AG09319 (cell line): ENCODE measurements around the gene PEX14.
"Not testable (repeated sequence)": the region's sequence is repeated elsewhere in the genome, so short reads cannot be mapped to it uniquely, and the experiment has no call there.

Source experiments
- DNase-seq: peaks from one replicate; pipeline ENCODE4 v3.0.0-alpha.2; 2010; ENCODE audit warnings: low read depth; ENCODE audit errors: extremely low read depth
- CTCF ChIP-seq: IDR thresholded peaks from 2 replicates; pipeline ENCODE4 v1.5.1; 2011; ENCODE audit warnings: low read depth, mild to moderate bottlenecking, inconsistent platforms, low read length, moderate library complexity

PEX14 gene

GRCh38 chr1:10456048-10456447 is 18.7 kb upstream of the PEX14 start:
- DNase-seq, result no peak

DNA sequence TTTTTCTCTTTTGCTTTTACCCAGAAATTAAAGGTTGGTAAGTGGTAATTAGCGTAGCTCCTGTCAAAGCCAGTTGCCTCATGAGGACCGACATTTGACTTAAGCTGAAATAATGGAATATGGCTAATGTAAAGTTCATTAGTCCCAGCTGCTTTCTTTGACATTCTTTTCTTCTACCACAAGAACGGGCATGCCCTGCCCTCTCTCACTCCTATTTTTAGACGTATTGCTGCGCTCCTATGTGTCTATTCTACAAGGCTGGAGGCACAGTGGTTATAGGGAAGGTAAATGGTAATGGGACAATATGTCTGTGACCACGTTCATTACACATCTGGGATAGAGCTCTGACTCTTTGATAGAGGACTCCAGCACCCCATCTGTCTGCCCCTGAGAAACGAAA is 18.1 kb upstream of the PEX14 start:
- DNase-seq, result no peak
- TF ChIP-seq CTCF, result no peak

More at GRCh38 chr1:10456048-10456447, 18.7 kb upstream of the PEX14 start:
- TF ChIP-seq CTCF, result no peak

- not testable (repeated sequence) for DNase-seq
Observed at GRCh38 chr1:10457462-10457861, 17.3 kb upstream of the PEX14 start.

GRCh38 chr1:10457875-10458274 is 16.9 kb upstream of the PEX14 start:
- TF ChIP-seq CTCF, result no peak
- DNase-seq, result no peak

GRCh38 chr1:10459184-10459583 is 15.6 kb upstream of the PEX14 start:
- no peak for TF ChIP-seq CTCF
- peak; percentile 29 for DNase-seq

DNA sequence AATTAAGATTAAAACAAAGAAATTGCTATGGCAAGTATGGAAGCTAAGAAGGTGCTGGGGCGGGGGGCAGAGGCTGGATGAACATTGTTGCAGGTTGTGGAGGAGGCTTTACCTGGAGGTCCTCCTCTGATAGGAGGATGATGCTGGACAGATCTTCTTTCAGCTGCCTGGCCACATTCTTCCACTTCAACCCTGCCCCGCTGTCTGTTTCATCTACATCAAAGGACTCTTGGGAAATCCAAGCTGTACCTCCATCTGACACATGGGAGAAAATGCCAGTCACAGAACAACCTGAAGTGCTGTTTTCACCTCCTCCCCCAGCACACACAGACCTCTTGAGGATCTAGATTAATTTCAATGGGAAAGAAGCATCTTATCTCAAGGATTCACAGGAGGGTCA is 7.7 kb upstream of the PEX14 start:
- no peak for TF ChIP-seq CTCF
- DNase-seq, result no peak

- TF ChIP-seq CTCF, result no peak
- no peak for DNase-seq
Observed at GRCh38 chr1:10470043-10470442, 4.7 kb upstream of the PEX14 start.

DNA sequence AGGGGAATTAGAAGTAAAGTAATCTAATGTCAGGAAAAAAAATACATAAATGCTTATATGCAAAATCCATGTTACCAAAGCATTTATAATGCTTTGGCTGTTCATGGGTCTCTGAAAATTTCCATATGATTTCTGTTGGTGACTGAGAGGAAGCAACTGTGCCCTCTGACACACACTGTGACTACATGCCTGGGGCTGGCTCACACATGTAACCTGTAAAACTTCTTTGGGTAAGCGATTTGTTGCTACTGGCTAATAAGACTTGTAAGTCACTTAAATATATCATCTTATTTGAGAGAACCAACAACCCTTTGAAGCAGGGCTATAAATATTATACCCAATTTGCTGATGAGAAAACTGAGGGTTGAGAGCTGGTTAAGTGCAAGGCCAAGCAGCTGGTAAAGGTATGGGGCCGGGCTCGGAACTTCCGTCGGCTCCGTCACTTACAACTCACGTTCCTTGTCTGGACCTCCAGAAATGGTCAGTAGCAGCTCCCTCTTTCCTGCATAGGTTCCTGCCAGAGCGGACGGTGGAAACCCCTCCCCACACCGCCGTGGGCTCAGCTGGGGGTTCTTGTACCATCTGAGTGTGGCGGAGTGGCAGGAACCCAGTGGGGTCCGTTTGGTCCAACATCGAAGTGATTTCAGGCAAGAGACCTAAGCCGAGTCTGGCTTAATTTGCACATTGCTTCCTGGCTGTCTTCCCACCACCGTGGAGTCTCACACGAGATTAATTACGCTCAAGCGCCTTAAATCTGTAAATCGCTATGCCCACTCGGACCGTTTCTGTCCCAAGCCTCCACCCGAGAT is 3.1 kb upstream of the PEX14 start:
- DNase-seq, result no peak
- no peak for TF ChIP-seq CTCF
